HG03095 (cell line): Measurements from ENCODE around the gene ANKRD6.

Experiments used
- ATAC-seq: cut with Tn5 transposase; IDR thresholded peaks from one replicate; pipeline ENCODE4 v1.9.1; 2021; ENCODE audit warnings: moderate library complexity; ENCODE audit not compliant: unreplicated experiment

Gene ANKRD6

DNA sequence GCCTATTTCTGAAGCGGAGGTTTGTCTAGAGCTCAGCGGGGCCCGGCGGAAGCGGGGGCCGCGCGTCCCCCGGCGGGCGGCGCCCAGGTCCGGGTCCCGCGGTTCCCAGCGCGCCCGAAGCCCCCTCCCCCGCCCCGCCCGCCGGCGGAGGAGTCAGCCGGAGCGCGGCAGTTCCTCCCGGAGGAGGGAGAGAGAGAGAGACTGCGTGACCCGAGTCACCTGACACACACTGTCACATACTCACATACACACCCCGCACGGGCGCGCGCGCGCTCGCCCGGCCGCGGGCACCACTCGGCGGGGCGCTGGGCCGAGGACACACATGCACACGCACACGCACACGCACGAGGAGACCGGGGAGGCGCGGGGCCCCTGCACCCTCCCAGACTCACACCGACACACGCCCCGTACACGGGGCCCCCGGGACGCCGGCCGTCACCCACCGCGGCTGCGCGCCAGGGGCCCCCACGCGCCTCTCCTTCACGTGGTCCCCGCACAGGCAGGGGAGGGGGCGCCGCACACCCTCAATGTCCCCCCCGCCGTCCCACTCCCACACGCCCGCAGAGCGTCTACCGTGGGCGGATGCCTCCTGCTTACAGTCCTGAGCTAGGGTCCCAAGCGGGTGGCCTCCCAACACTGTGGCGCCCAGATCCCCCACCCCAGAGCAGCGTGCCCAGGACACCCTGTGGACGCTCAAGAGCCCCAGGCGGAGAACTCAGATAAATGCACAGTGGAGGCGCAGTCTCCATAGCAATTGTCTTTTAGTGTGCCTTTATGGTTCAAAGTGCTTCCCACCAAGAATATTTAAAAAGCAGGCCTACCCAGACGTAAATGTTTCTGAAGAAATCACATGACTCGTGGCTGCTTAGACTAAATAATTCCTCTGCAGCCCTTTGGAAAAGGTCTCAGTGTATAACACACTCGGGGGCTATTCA, 20.6 kb upstream of the ANKRD6 start, which contains the start of gene RRAGD:
RRAGD (minus strand) TSS at position 203 of the 935 bp plus-strand sequence. CDS start 280 bp downstream, outside the sequence.
- peak; percentile 83 for ATAC-seq

DNA sequence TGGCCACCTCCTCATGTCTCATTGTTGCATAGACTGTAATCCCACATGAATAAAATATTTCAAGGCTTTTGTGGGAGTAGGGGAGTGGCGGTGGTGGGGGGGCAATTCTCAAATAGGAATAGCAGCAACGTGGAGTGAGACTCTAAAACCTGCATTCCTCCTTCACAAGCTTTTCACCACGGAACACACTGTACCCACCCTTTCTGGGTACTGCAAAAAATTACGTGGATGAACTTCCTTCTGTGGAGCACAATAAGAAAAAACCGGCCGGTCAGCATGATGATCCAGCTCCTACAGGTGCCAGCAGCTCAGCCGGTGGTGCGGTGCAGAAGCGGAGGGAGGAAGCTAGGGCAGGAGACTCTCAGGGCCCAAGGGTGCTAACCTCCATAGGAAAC, 19.9 kb upstream of the ANKRD6 start:
- ATAC-seq = no peak

DNA sequence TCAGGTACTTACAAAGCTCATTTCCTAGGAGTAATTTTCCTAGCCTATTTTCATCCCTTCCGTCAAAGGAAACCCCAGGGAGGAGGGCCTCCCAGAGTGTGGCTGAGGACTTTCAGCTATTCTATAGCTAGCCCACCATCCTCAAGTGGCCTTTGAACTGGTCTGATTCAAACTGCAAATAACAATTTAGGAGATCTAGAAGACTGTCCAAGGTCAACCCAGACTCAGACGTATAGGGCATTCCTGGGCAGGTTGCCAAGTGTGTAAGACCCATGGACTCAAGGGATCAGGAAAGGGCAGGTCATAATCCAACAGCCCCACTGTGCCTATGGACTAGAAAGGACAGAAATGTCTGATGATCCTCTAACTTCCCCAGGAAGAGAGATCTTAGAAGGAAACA, 18.7 kb upstream of the ANKRD6 start:
- ATAC-seq = no peak

DNA sequence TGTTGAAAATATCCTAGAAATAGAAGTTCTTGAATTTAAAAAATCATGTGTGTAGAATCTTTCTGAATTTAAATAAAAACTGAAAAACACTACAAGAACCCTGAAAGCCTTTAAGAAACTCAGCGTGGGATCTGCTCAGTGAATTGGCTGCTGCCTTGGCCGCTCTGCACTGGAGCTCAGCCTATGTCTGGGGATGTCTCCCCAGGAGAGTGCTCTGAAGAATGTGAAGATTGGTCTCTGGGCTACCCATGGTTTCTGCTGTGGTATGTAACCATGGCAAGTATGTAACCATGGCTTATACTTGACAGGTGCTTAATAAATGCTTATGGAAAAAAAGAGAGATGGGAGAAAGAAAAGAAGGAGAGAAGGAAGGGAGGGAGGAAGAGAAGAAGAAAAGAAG, 17.8 kb upstream of the ANKRD6 start:
- ATAC-seq = no peak

DNA sequence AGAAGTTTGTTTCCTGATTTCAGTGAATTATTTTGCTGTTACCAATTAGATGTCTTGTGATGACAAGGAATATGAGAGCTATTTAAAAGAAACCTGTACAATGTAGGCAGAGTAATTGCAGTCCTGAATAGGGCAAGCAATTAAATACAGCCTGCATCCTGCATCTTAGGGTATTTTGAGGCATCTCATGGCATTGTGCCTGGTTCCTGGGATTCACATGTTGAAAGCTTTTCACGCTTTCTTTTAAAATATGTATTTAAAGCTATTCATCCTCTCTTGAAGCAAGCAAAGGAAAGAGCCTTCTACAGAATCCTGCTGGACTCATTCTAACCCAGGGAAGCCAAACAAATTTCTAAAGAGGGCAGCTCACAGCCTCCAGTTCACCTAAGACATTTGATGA, 16.2 kb upstream of the ANKRD6 start:
- no peak for ATAC-seq

DNA sequence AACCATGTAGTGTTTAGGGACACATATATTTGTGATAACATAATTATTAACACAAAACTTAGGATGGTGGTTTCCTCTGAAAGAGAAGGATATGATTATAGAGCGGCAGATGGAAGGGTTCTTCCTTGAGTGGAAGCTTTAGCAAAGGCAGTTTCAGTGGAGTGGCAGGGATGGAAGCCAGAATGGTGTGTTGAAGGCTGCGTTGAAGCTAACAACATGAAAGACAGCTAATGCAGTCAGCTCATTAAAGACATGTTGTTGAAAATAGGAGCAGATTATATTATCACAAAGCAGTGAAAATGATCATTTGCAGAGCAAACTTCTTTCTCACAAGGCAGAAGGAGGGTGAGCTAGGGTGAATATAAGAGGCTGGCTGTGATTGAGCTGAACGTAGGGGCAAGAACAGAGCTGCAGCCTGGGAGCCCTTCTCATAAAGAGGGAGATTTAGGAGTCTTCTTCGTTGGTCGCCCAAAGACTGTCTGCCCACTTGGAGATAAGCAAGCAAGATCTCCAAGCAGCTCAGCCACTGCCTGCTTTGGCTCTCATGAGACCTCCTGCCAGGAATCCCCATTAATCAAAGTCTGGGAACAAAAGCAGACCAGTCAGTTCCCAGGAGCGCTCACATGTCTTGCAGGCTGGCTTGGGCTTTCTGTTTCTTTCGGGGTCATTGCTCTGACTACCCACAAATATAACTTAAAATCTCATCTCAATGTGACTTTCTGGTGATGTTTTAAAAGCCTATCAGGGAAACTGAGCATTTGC, 2.6 kb upstream of the ANKRD6 start:
- no peak for ATAC-seq

DNA sequence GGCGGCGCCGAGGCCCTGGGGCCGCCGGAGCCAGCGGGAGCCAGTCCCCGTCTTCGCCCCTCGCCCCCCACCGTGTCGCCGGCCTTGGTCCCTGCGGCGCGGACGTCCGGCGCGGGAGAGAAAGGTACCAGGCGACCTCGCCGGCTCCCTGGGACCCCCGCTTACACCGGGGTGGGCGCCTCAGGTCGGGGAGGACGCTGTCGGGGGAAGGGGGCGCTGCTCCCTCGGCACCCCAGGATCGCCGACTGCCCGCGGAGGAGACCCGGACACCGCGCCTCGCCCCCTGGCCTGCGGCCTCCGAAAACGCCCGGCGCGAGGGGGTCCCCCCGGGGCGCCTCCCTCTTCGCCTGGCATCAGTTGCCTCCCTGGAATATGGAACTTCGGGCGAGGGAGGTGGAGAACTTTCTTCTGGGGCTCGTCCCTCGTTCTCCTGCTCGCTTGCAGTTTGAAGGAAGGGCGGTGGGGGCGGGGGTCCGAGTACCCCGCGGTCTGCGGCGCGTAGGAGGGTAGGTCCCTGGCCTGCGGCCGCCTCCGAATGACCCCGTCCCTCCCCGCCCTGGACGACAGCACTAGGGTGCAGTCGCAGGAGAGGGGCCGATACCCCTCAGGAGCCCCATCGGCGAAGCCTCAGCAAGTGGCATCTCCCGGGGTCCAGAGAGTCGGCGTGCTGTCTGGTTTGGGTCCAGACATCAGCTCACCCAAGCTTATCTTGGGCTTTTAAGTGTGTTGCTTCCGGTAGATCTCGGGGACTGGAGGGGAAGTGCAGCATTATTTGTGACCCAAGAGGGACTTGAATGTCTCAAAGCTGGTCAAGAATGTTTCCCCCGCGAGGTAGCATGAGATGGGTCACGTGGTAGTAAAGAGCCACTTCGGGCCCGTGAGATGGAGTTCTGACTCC, 549 bp downstream of the ANKRD6 start:
- ATAC-seq = peak; percentile 26

- ATAC-seq = no peak
Observed at GRCh38 chr6:89434150-89434499, 1.2 kb downstream of the ANKRD6 start.

DNA sequence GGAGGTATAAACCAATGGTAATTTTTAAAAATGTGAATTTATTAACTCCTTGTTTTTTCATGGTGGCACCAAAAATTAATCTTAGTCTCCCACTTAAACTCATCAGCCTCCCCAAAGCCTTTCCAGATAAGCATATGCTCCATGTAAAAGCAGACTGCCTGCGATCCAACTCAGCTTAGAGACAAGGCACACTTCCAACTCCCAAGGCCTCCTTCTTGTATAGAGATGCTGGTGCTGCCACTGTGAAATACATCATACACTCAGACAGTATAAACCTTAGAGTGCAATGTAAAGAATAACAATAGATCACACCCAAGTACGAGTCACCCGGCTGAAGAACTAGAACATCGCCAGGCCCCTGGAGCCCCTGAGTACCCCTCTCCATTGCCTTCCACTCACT, 2.0 kb downstream of the ANKRD6 start:
- ATAC-seq = no peak

DNA sequence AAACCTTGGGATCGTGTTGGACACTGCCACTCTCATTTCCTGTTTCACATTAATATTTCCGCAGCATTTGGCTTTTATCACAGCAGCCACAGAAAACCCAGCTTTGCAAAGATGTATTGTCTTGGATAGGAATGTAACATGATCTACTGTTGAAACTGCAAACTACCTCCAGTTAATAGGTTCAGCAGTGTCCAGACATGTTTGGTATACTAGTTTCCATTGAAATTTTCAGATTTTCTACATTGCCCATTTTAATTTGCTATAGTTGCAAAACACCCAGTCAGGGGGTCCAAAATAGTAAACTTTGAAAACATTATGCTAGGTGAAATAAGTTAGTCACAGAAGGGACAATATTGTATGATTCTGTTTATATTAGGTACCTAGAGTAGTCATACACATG, 3.3 kb downstream of the ANKRD6 start:
- no peak for ATAC-seq

DNA sequence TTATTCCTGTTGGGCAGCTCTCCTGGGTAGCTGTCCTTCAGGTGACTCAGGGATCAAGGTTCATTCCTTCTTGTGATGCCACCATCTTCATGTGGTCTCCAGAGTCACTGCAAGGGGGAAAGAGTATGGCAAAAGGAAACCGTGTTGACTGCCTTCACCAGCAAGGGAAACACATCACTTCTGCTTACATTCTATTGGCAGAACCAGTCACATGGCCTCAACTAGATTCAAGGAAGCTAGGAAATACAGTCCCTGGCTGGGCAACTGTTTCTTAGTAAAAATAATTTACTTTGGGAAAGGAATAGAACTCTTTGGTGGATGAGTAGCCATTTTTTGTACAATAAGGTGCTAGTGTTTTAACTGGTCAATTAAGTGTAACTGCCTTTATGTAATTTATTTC, 5.3 kb downstream of the ANKRD6 start:
- ATAC-seq = no peak

DNA sequence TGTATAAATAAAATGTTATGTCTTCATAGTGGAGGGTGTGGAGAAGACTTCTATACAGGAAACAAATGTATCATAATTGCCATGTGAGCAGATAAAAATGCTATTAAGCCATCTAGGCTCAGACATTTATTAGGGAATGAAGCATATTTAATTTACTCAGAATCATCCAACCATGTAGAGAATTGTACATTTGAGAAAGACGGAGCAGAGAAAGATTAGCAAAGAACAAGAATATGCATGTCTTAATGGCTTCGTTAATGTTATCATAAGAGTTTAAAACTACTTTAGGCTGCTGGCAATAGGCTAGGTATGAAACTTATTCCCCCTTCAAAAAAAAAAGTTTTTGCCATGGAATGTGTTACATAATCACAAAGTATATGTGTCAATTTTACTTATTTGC, 6.1 kb downstream of the ANKRD6 start:
- ATAC-seq = no peak

DNA sequence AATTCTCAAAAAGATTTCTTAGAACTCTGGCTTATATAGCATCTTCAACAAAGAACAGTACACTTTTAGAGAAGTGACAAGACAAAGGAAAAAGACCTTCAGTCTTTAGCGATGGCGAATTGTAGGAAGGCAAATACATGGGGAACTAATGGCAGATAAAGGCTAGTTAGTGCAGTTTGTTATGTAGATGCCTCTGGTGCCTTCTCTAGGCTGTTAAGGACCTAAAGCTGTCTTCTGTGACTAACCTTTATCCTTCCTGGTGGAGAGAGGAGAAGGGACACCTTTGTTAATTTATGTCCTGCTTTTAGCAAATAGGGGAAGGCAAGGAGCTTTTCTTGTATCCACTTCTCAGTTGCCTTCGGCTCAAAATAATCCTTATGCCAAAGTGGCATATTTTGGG, 7.2 kb downstream of the ANKRD6 start:
- ATAC-seq = no peak

DNA sequence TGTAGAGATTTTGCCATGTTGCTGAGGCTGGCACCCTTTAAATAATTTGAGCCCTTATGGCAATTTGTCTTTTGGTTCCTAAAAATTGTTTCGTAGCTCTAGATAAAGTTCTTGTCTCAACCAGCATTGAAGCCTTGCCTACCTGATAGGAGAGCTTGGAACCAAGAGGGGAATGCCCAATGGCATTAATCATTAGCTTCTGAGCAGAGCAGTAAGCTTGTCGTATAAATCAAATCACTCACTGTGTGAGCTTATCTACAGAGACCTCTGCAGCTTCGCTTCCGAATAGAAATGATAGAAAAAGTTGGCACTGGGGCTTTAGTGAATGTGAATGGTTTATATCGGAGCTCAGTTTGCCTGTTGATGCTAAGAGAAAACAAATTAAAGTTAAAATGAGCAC, 10.7 kb downstream of the ANKRD6 start:
- ATAC-seq = no peak

DNA sequence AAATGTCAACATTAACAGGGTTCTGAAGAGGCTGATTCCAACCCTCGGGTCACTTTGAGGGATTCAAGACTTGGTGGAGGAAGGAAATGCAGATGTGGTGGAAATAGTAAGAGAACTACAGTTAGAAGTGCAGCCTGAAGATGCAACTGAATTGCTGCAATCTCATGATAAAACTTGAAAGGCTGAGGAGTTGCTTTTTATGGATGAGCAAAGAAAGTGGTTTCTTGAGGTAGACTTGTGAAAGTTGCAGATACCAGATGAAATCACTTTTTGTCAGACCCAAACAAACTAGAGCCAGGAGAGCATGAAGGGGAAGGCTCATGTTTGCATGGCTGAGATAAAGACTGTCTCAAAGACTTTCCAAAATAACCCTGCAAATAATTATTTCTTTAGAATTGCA, 16.2 kb downstream of the ANKRD6 start:
- ATAC-seq = no peak

DNA sequence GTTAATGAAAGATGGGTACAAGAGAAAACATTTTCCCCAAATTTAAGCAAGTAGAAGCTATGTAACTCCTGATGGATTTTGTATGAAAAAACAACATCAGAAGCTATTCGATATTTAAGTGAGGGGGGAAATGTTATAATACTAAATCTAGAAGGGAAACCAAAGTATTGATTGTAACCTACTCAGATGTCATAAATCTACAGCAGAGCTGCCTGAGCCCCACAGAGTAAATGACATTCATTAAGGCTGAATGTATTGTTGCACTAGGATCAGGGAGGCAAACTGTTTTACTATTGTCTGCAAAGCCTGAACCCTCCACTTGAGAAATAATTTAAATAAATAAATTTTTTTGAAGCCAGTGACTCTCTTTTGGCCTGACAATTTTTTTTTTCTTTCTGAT, 19.3 kb downstream of the ANKRD6 start:
- ATAC-seq = no peak

GRCh38 chr6:89454300-89454699, 21.3 kb downstream of the ANKRD6 start:
- no peak for ATAC-seq

DNA sequence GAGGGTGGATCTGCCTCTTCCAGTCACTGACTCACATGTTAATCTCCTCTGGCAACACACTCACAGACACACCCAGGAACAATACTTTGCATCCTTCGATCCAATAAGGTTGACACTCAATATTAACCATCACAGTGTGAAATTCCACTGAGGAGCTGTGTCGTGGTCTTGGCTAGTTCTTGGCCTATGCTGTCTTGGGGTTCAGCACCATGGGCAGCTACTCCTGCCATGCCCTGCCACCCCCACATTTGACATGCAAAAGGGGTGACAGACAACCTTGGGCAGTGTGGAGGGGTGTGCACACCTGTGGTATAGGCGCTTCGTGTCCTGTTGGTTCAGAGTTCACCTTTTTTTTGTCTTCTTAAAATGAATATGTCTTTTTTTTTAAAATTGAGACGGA, 25.8 kb downstream of the ANKRD6 start:
- ATAC-seq = no peak

DNA sequence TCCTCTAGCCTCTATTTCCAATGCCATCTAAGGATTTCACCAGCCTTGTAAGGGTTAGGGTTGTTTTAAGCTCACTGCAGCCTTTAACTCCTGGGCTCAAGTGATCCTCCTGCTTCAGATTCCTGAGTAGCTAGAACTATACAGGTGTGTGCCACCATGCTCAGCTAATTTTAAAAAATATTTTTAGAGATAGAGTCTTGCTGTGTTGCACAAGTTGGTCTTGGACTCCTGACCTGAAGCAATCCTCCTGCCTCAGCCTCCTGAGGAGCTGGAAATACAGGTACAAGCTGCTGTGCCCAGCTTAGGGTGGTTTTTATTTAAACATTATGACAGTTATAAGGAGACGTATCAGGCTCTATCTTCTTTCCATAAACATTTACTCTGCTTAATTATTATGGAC, 26.5 kb downstream of the ANKRD6 start:
- ATAC-seq = no peak

GRCh38 chr6:89460713-89461112, 27.8 kb downstream of the ANKRD6 start:
- ATAC-seq = no peak

- no peak for ATAC-seq
Observed at GRCh38 chr6:89462503-89462902, 29.6 kb downstream of the ANKRD6 start.
